Camera-type eye (tissue), 1 donor: ENCODE measurements around the gene JPH4. TPM values are rescaled to one million over a fixed set of nuclear protein-coding genes. Genes with fewer than 3 reads are reported as not detected.

Experiments used
- total RNA-seq: library from RNA; depleted of rRNA; stranded (reverse); fragments of >200 nt; gene quantifications from one replicate; pipeline ENCODE4 v1.2.3, GENCODE V29; 2014

Gene JPH4
- 10.6 TPM for total RNA-seq

DNA sequence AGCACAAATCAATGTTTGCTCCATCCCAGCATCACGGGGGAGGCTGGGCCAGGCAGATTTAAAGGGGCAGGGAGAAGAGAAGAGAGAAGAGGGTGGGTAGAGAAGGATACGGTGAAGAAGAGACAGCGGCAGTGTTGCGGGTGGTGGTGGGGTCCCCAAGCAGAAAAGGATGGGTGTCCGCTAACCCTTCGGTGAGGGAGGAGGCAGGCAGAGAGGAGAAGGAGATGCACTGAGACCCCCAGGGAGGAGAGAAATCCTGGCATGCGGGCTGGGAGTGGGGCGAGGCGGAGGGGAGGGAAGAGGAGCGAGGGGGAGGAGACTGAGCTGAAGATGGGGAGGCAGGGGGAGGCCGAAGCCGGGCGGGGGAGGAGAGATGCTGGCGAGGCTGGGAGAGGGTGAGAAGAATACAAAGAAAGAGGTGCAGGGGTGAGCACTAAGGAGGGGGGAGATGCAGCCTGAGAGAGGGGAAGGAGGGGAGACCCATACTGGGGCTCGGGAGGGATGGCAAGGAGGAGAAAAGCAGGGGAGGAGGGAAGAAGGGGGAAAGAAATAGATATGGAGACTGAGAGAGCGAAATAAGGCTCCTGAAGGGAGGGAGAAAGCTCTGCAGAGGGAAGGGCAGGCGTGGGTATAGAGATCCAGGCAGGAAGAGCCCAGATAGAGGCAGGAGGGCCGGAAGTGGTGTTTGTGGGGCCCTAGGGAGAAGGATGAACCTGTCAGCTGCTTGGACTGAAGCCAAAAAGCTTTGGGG lies at the start of gene JPH4:
Gene JPH4, minus strand, starts transcription at position 231 of the 751 bp plus-strand sequence. CDS start 1,337 bp downstream, outside the sequence.

GRCh38 chr14:23567186-23568020 lies 11.2 kb downstream of the JPH4 start, which contains the start of gene AP1G2:
TSS of gene AP1G2 (minus strand) at chr14:23567791. CDS start at chr14:23567314, 477 bp downstream.

DNA sequence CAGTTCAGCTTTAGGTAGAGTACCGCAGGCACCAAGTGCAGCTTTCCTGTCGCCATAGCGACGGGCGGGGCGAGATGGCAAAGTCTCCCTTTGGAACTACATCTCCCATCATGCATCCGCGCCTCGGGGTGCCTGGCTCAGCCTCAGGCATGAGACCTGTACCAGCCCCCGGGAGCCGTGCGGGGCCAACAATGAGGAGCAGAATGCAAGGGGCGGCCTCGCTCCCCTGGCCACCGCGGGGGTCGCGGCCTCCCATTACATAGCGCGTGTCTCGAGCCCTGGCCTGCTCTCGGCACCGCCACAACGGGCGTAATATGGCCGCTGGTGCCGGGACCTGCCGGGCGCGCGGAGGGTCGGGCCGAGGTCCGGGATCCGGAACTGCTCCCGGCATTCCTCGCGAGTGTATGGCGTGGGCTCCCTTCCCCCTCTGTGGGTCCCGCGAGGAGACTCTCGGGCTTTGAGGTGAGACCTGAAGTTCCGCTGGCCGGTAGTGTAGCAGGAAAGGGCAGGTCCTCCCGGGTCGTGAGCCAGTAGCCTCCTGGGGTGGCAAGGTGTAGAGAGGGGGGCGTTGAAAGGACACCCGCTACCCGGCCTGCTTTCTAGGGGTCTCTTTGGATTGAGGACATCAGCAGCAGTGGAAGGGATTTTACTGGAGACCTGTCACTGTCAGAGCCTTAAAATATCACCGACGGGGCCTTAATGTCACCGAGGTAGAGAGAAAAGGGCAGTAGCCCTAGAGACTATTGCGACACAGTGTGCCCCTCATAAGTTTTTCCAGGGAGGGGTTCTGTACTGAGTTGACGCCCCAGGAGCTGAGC lies 22.5 kb downstream of the JPH4 start, which contains the start of gene THTPA:
Gene THTPA, plus strand, starts transcription at position 390 of the 818 bp plus-strand sequence. CDS start 487 bp downstream, outside the sequence.

GRCh38 chr14:23551266-23552028 lies 27.1 kb downstream of the JPH4 start, which contains the start of gene ZFHX2:
TSS of gene ZFHX2 (minus strand) at chr14:23551765. CDS start at chr14:23535325, 16,440 bp downstream.

Other genes with a start within 250 kb of the JPH4 start
- gene SLC22A17, start 225.9 kb downstream of the JPH4 start, total RNA-seq, result 65.6 TPM
- 33.1 TPM for gene EFS, start 213.6 kb downstream of the JPH4 start, total RNA-seq
- not detected for gene IL25, start 206.0 kb downstream of the JPH4 start, total RNA-seq
- gene CMTM5, start 201.7 kb downstream of the JPH4 start, total RNA-seq, result 5.9 TPM
- gene MYH6, start 170.5 kb downstream of the JPH4 start, total RNA-seq, result 0.49 TPM
- 69.1 TPM for gene MYH7, start 143.1 kb downstream of the JPH4 start, total RNA-seq
- gene NGDN, start 109.1 kb downstream of the JPH4 start, total RNA-seq, result 48.5 TPM
- 1.6 TPM for gene ZFHX2, start 27.0 kb downstream of the JPH4 start, total RNA-seq
- 21.6 TPM for gene THTPA, start 22.5 kb downstream of the JPH4 start, total RNA-seq
- gene AP1G2, start 11.0 kb downstream of the JPH4 start, total RNA-seq, result 32.0 TPM
- gene DHRS2, start 57.6 kb upstream of the JPH4 start, total RNA-seq, result 0.77 TPM